GM21717 (cell line): ENCODE results near the gene WDR86.

Source experiments
- ATAC-seq: cut with Tn5 transposase; IDR thresholded peaks from one replicate; pipeline ENCODE4 v1.9.1; 2021; ENCODE audit warnings: mild to moderate bottlenecking, moderate library complexity; ENCODE audit not compliant: unreplicated experiment

Gene WDR86

GRCh38 chr7:151381348-151382078, 28.3 kb downstream of the WDR86 start:
- no peak for ATAC-seq

GRCh38 chr7:151381098-151381347, 28.8 kb downstream of the WDR86 start:
- ATAC-seq, result no peak

GRCh38 chr7:151380199-151381097, 29.4 kb downstream of the WDR86 start:
- ATAC-seq, result no peak

- no peak for ATAC-seq
Observed at GRCh38 chr7:151379534-151380198, 30.2 kb downstream of the WDR86 start.

GRCh38 chr7:151379193-151379520, 30.7 kb downstream of the WDR86 start:
- ATAC-seq, result no peak

GRCh38 chr7:151378496-151379192, 31.2 kb downstream of the WDR86 start:
- ATAC-seq, result no peak

- ATAC-seq, result no peak
Observed at GRCh38 chr7:151378011-151378410, 31.8 kb downstream of the WDR86 start.

GRCh38 chr7:151377406-151377805, 32.4 kb downstream of the WDR86 start:
- no peak for ATAC-seq

GRCh38 chr7:151376218-151376902, 33.5 kb downstream of the WDR86 start:
- no peak for ATAC-seq

- no peak for ATAC-seq
Observed at GRCh38 chr7:151375530-151376217, 34.2 kb downstream of the WDR86 start.

GRCh38 chr7:151374726-151375125, 35.1 kb downstream of the WDR86 start:
- ATAC-seq, result no peak

- no peak for ATAC-seq
Observed at GRCh38 chr7:151374139-151374538, 35.7 kb downstream of the WDR86 start.

- ATAC-seq, result no peak
Observed at GRCh38 chr7:151373599-151373998, 36.2 kb downstream of the WDR86 start.

GRCh38 chr7:151372612-151373265, 37.1 kb downstream of the WDR86 start:
- no peak for ATAC-seq

- no peak for ATAC-seq
Observed at GRCh38 chr7:151371266-151371665, 38.6 kb downstream of the WDR86 start.

- ATAC-seq, result peak; percentile 92
Observed at GRCh38 chr7:151368136-151368571, 41.7 kb downstream of the WDR86 start.

GRCh38 chr7:151367284-151367683, 42.6 kb downstream of the WDR86 start:
- no peak for ATAC-seq

- ATAC-seq, result no peak
Observed at GRCh38 chr7:151366880-151367222, 43.0 kb downstream of the WDR86 start.

GRCh38 chr7:151366166-151366879, 43.5 kb downstream of the WDR86 start:
- no peak for ATAC-seq
